Endometrial microvascular endothelial cells (primary cell): ENCODE data around the gene MSH5. TPM values are rescaled to one million over a fixed set of nuclear protein-coding genes. Genes with fewer than 3 reads are reported as not detected.

Experiments used
- in situ Hi-C: cut with HindIII; loops from 2 replicates; pipeline ENCODE4 v1.10.0; 2017; ENCODE audit warnings: low sequenced_read_pairs, low pct_unique_long_range_greater_than_20kb; ENCODE audit errors: inconsistent ontology term
- total RNA-seq: library from RNA; depleted of rRNA; stranded (reverse); fragments of >200 nt; gene quantifications from one replicate; pipeline ENCODE4 v1.2.3, GENCODE V29; 2015; ENCODE audit errors: inconsistent ontology term

Gene MSH5
- total RNA-seq, 1 donor from 2014 or later, result 7.8 TPM

- in situ Hi-C loops, result no loop called here
Observed at GRCh38 chr6:31710523-31711219, 29.1 kb upstream of the MSH5 start.

GRCh38 chr6:31711233-31711632 lies 28.6 kb upstream of the MSH5 start:
- in situ Hi-C loops, result no loop called here

- in situ Hi-C loops, result no loop called here
Observed at GRCh38 chr6:31712296-31712695, 27.5 kb upstream of the MSH5 start.

GRCh38 chr6:31713465-31713864 lies 26.3 kb upstream of the MSH5 start:
- in situ Hi-C loops, result no loop called here

GRCh38 chr6:31713991-31714684 lies 25.7 kb upstream of the MSH5 start:
- in situ Hi-C loops, result no loop called here

GRCh38 chr6:31715022-31715958 lies 24.5 kb upstream of the MSH5 start, which contains the start of gene LY6G6D:
Gene LY6G6D, plus strand, starts transcription at chr6:31715348. Its CDS starts 8 bp downstream, at chr6:31715356.
- in situ Hi-C loops, result no loop called here

GRCh38 chr6:31717499-31718222 lies 22.1 kb upstream of the MSH5 start:
- in situ Hi-C loops, result no loop called here

- in situ Hi-C loops, result no loop called here
Observed at GRCh38 chr6:31718265-31718664, 21.5 kb upstream of the MSH5 start.

GRCh38 chr6:31719001-31719400 lies 20.8 kb upstream of the MSH5 start:
- in situ Hi-C loops, result no loop called here

- in situ Hi-C loops, result no loop called here
Observed at GRCh38 chr6:31720196-31720770, 19.5 kb upstream of the MSH5 start.

- in situ Hi-C loops, result no loop called here
Observed at GRCh38 chr6:31721351-31722020, 18.3 kb upstream of the MSH5 start, which contains the start of gene LY6G6C. Gene LY6G6C, minus strand, starts transcription at chr6:31721746. Its CDS starts 67 bp downstream, at chr6:31721679.

- in situ Hi-C loops, result no loop called here
Observed at GRCh38 chr6:31722173-31722572, 17.6 kb upstream of the MSH5 start.

- in situ Hi-C loops, result no loop called here
Observed at GRCh38 chr6:31723245-31723979, 16.4 kb upstream of the MSH5 start, which contains the start of gene MPIG6B. Gene MPIG6B, plus strand, starts transcription at chr6:31723373. Its CDS starts 11 bp downstream, at chr6:31723384.

- in situ Hi-C loops, result no loop called here
Observed at GRCh38 chr6:31723980-31724691, 15.7 kb upstream of the MSH5 start.

- in situ Hi-C loops, result no loop called here
Observed at GRCh38 chr6:31725502-31726350, 14.1 kb upstream of the MSH5 start.
